Endothelial cell of umbilical vein (primary cell): ENCODE data around the gene FOCAD. TPM values are rescaled to one million over a fixed set of nuclear protein-coding genes. Genes with fewer than 3 reads are reported as not detected.

ENCODE experiments used
- BruUV-seq: library from RNA; stranded (reverse); fragments of 400-500 nt; replicated peaks from 2 replicates; lab custom pipeline; 2021; lab: Mats Ljungman, UMichigan
- CTCF ChIA-PET: fragments of 300-600, 350-600 bp; sonication (Branson Sonifier 250); formaldehyde crosslinking; loops from one replicate; lab custom pipeline; 2021; ENCODE audit warnings: antibody characterized with exemption, inconsistent platforms; lab: Charles Lee
- POLR2A ChIA-PET: fragments of 300-600, 350-600 bp; sonication (Branson Sonifier 250); formaldehyde crosslinking; loops from one replicate; lab custom pipeline; 2021; ENCODE audit warnings: antibody characterized with exemption, inconsistent platforms; lab: Charles Lee
- DNase-seq: peaks from one replicate; pipeline ENCODE4 v3.0.0-alpha.2; 2011; ENCODE audit warnings: low read depth, low spot score
- FAIRE-seq: peaks from 2 replicates; lab custom pipeline; 2011; peaks lifted over from hg19 to GRCh38; lab: Jason Lieb, UNC
- H2AFZ ChIP-seq: 2 replicates; pipeline ENCODE4 v1.6.0; 2012; ENCODE audit warnings: low read depth, low read length, control low read depth, inconsistent platforms
- H3K27ac ChIP-seq: 2 replicates; pipeline ENCODE4 v1.5.1; 2011; ENCODE audit warnings: low read depth, mild to moderate bottlenecking, control low read depth, low read length, moderate library complexity; ENCODE audit not compliant: insufficient read depth
- H3K27me3 ChIP-seq, 2 experiments: 2 replicates each; pipeline versions ENCODE4 v1.6.0 to v1.6.1; 2011; ENCODE audit warnings: low read length in 2 of 2, mixed read lengths in 1 of 2; ENCODE audit not compliant: control insufficient read depth in 2 of 2, insufficient read depth in 2 of 2
- H3K36me3 ChIP-seq, 2 experiments: 2 replicates in 1 of 2; 3 replicates in 1 of 2; pipeline ENCODE4 v1.5.1; 2011; ENCODE audit warnings: low read length in 2 of 2, mild to moderate bottlenecking in 1 of 2, moderate library complexity in 1 of 2; ENCODE audit not compliant: control insufficient read depth in 2 of 2, insufficient read depth in 2 of 2; ENCODE audit errors: extremely low read depth in 1 of 2
- H3K4me1 ChIP-seq: 3 replicates; pipeline ENCODE4 v1.5.1; 2011; ENCODE audit warnings: mild to moderate bottlenecking, low read length; ENCODE audit not compliant: control insufficient read depth, insufficient read depth; ENCODE audit errors: extremely low read depth
- H3K4me2 ChIP-seq: 2 replicates; pipeline ENCODE4 v1.6.1; 2011; ENCODE audit warnings: low read length, control low read depth, mixed read lengths; ENCODE audit not compliant: insufficient read depth
- H3K4me3 ChIP-seq, 3 experiments: fragments of 200-600 bp in 1 of 3; sonication (generic), shearing (Covaris generic) in 1 of 3; replicated peaks in 1 of 3; 2 replicates each; pipeline ENCODE4 v1.5.1; 2011 to 2016; ENCODE audit warnings: control low read depth in 3 of 3, low read length in 3 of 3, mild to moderate bottlenecking in 2 of 3, inconsistent platforms in 1 of 3, low read depth in 1 of 3, moderate library complexity in 1 of 3; ENCODE audit not compliant: insufficient read depth in 1 of 3
- H3K79me2 ChIP-seq: 2 replicates; pipeline ENCODE4 v1.6.0; 2012; ENCODE audit warnings: low read length, inconsistent platforms; ENCODE audit not compliant: control insufficient read depth, insufficient read depth
- H3K9ac ChIP-seq: replicated peaks from 2 replicates; pipeline ENCODE3; 2011; ENCODE audit warnings: low read length, control low read depth; ENCODE audit not compliant: insufficient read depth; ENCODE audit errors: extremely low read depth
- H3K9me1 ChIP-seq: replicated peaks from 3 replicates; pipeline ENCODE4 v1.6.0; 2011; ENCODE audit warnings: mild to moderate bottlenecking, low read length; ENCODE audit not compliant: control insufficient read depth, insufficient read depth; ENCODE audit errors: extremely low read depth
- H3K9me3 ChIP-seq: replicated peaks from 2 replicates; pipeline ENCODE4 v1.5.1; 2012; ENCODE audit warnings: low read length, inconsistent platforms; ENCODE audit not compliant: control insufficient read depth, insufficient read depth
- H4K20me1 ChIP-seq: replicated peaks from 2 replicates; pipeline ENCODE3; 2011; ENCODE audit warnings: mild to moderate bottlenecking, low read length; ENCODE audit not compliant: control insufficient read depth, insufficient read depth; ENCODE audit errors: extremely low read depth
- CTCF ChIP-seq, 2 donors: IDR thresholded peaks; 1 replicate in 1 of 2; 2 replicates in 1 of 2; pipeline ENCODE4 v1.5.1; 2011; ENCODE audit warnings: low read length in 2 of 2, mild to moderate bottlenecking in 2 of 2, moderate library complexity in 2 of 2, control low read depth in 1 of 2, inconsistent platforms in 1 of 2, low read depth in 1 of 2; ENCODE audit not compliant: insufficient read depth in 1 of 2; ENCODE audit errors: extremely low read depth in 1 of 2
- EZH2 ChIP-seq: IDR thresholded peaks from 2 replicates; pipeline ENCODE4 v1.6.1; 2012; ENCODE audit warnings: borderline replicate concordance, low read depth, mild to moderate bottlenecking, moderate library complexity, low read length, inconsistent platforms; ENCODE audit not compliant: severe bottlenecking
- FOS ChIP-seq: IDR thresholded peaks from 2 replicates; pipeline ENCODE4 v1.6.1; 2011; ENCODE audit warnings: mild to moderate bottlenecking, low read length, moderate library complexity, borderline replicate concordance; ENCODE audit not compliant: insufficient read depth
- GATA2 ChIP-seq: IDR thresholded peaks from 2 replicates; pipeline ENCODE4 v1.7.0; 2011; ENCODE audit warnings: low read depth, mild to moderate bottlenecking, moderate library complexity, mixed read lengths, low read length; ENCODE audit not compliant: insufficient read length, insufficient read depth
- JUN ChIP-seq: IDR thresholded peaks from 2 replicates; pipeline ENCODE4 v1.6.1; 2011; ENCODE audit warnings: borderline replicate concordance, low read depth; ENCODE audit not compliant: insufficient read length, insufficient read depth
- MYC ChIP-seq: IDR thresholded peaks from one replicate; pipeline ENCODE4 v1.6.1; 2011; ENCODE audit warnings: mild to moderate bottlenecking, low read depth, low read length
- POLR2A ChIP-seq: IDR thresholded peaks from 2 replicates; pipeline ENCODE4 v1.6.1; 2012; ENCODE audit warnings: low read depth, mild to moderate bottlenecking, control low read depth, low read length
- POLR2AphosphoS5 ChIP-seq: IDR thresholded peaks from 2 replicates; pipeline ENCODE4 v1.6.1; 2012; ENCODE audit warnings: low read depth, mild to moderate bottlenecking, control low read depth, low read length, moderate library complexity; ENCODE audit not compliant: insufficient read depth
- dilution Hi-C: fragments of 300-500 bp; cut with MboI; formaldehyde crosslinking; loops from one replicate; pipeline ENCODE4 v1.15.0; 2019; ENCODE audit warnings: low sequenced_read_pairs; ENCODE audit not compliant: extremely low pct_ligation_motif_present
- intact Hi-C: fragments of 100-400 bp; cut with micrococcal nuclease; formaldehyde crosslinking; loops from one replicate; pipeline ENCODE4 v1.10.0; 2022
- polyA plus RNA-seq, 4 experiments: library from polyadenylated mRNA; depleted of rRNA in 3 of 4; stranded (reverse) in 3 of 4; unstranded in 1 of 4; fragments of >200 nt; gene quantifications; 2 replicates each; pipeline versions ENCODE4 v1.2.1 to v1.2.3, GENCODE V29; 2011 to 2012; ENCODE audit warnings: missing spikeins in 1 of 4
- total RNA-seq: library from RNA; stranded (reverse); gene quantifications from 2 replicates; pipeline ENCODE4 v1.2.3, GENCODE V29; 2021
- TF ChIP-seq, protein P1 (sequence below): IDR thresholded peaks from 2 replicates; pipeline ENCODE4 v1.6.1; 2011; ENCODE audit not compliant: insufficient read depth, insufficient read length

FOCAD gene
- total and polyA plus RNA-seq, 2 donors (not counting 3 experiments of a cell fraction or from before 2014, with no cell fraction given) = 26.7 to 66.9 TPM

DNA sequence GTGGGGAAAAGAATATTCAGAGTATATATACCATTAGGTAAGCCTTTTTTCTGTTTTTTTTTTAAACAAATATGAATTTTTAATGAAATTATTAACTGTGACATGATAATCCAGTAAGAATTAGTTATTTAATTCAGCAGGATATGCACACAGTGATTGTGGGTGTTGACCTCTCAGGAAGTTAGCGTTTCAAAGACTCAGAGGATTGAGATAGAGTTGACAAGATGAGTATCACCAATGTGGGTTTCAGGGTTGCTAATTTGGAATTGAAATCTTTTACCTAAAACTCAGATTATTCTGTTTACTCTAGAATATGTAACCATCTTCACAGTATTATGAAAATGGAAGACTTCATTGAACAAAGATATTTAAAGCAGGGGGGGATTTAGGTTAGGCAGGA, 56.2 kb downstream of the FOCAD start:
- Histone ChIP-seq H3K79me2 (peaks cover under 1% of the 10 kb centered on the region), H3K9me3 (no peaks in the 10 kb centered on the region), H3K4me1 (peaks cover 1% of the 10 kb centered on the region), H3K9ac (no peak overlapping the region), H4K20me1 (no peaks in the 10 kb centered on the region), H3K4me3 (no peak overlapping the region), H3K4me2 (no peak overlapping the region), H2AFZ (no peak overlapping the region), H3K27ac (no peak overlapping the region), H3K27me3 (no peaks in the 10 kb centered on the region), H3K9me1 (no peaks in the 10 kb centered on the region), H3K36me3 (peaks cover 4 to 5% of the 10 kb centered on the region in 2 experiments)
- intact Hi-C loops = no loop called here
- dilution Hi-C loops = no loop called here
- POLR2A ChIA-PET = no interaction called here
- no peak for DNase-seq
- no peak for FAIRE-seq
- CTCF ChIA-PET = no interaction called here
- no TSS peak for BruUV-seq
- TF ChIP-seq FOS (no peak), POLR2AphosphoS5 (no peak), EZH2 (no peak), GATA2 (no peak), POLR2A (no peak), CTCF (IDR thresholded peaks at IDR 0.05; ENCODE audit: extremely low read depth in 1 of 2, insufficient read depth in 1 of 2, low read depth in 1 of 2, low read length in 2 of 2) (no peak), MYC (no peak), JUN (no peak)
- TF ChIP-seq, protein P1, sequence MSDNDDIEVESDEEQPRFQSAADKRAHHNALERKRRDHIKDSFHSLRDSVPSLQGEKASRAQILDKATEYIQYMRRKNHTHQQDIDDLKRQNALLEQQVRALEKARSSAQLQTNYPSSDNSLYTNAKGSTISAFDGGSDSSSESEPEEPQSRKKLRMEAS = no peak
